Forelimb muscle (tissue), 1 donor: ENCODE results near the gene ST6GAL1. TPM values are rescaled to one million over a fixed set of nuclear protein-coding genes. Genes with fewer than 3 reads are reported as not detected.
A peak's percentile ranks its signal among the peaks of the same experiment; 100 is the strongest.
"Not testable (repeated sequence)": the region's sequence is repeated elsewhere in the genome, so short reads cannot be mapped to it uniquely, and the experiment has no call there.

ENCODE experiments used
- DNase-seq: peaks from one replicate; pipeline ENCODE4 v3.0.0-alpha.2; 2013; ENCODE audit warnings: low read depth
- polyA plus RNA-seq: library from polyadenylated mRNA; unstranded; fragments of 120-200 nt; gene quantifications from one replicate; pipeline ENCODE4 v1.2.1, GENCODE V29; 2013; ENCODE audit not compliant: insufficient read length

Gene ST6GAL1
- polyA plus RNA-seq, 1 donor: 11.9 TPM

DNA sequence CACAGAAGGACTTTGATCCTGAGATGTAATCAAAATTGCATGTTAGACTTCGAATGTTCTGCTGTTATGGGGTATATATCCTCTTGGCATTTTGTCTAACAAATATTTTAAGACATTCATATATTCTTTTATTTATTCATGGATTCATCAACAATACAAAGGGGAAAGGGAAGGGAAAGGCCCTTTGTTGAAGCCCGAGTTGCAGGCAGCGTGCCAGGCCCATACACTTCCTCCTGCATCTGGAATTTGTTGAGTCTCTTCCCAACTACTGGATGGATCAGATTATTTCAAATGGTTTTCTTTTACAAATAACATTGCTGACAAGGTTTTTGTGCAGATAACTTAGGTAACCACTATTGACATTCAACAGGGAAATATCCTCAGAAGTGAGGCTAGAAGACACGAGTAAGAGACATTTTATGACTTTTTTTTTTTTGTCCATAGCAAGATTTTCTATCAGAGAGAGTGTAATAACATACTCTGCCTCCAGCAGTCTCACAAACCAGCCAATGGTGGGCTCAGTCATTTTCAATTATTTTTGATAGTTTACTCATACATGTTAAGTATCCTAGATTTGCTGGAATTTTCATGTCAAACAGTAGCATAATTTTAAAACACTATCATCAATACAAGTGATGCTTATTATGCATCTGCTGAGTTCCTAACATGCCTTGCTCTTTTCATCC lies 114.7 kb downstream of the ST6GAL1 start:
- DNase-seq: no peak

DNA sequence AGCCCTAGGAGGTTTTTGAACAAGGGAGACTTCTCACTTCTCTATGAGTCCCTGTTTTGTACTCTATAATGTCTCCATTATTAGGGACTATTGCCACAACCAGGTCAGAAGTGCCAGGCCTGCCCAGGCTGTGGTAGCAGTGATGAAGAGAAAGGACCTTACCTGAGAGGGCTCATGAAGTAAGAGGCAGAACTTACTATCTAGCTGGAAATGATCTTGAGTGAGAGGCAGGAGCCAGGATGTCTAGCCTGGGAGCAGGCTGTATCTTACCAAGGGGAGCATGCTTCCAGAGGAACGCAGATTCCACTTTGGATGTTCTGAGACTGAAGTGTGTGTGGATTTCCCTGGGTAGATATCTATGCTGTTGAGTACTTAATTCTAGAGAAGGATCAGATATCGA lies 115.7 kb downstream of the ST6GAL1 start:
- no peak for DNase-seq

GRCh38 chr3:187049462-187050101 lies 119.3 kb downstream of the ST6GAL1 start:
- DNase-seq: no peak

DNA sequence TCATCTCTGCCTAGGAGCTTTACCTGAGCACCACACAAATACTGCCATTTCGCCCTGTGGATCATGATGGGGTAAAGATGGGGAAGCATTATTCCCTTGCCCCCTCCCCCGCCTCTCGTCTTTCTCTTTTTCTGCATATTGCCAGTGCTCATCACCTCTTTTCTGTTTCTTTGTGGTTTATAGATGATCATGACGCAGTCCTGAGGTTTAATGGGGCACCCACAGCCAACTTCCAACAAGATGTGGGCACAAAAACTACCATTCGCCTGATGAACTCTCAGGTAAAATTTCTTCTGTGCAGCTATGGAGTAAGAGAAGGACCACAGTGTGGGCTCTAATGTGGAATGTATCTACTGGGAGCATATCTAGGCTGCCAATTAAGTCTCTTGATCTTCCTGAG lies 120.7 kb downstream of the ST6GAL1 start:
- DNase-seq: no peak

DNA sequence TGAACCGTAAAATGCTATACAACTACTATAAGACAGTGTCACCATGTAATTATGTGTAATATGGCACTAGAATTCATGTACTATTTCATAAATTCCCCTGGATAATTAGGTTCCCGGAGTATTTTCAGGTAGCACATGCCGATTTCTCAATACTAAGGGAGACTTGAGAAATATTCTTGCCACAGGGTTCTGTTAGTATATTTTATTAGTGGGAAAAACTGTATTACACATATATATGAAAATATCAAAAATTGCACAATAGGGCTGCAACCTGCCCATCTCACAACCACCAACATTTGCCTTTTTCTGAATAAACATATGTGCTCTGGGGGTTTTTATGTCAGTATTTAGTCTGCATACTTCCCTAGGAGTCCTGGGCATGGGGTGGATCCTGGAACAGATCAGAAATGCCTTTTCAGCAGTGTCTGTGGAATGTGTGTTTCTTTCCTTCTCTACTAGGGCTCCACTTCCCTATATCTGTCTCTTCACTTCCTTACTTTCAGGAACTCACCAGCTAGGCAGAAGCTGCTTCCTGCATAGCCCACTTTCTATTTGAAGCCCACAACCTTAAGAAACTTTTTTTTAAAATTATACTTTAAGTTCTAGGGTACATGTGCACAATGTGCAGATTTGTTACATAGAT lies 121.5 kb downstream of the ST6GAL1 start:
- no peak for DNase-seq

DNA sequence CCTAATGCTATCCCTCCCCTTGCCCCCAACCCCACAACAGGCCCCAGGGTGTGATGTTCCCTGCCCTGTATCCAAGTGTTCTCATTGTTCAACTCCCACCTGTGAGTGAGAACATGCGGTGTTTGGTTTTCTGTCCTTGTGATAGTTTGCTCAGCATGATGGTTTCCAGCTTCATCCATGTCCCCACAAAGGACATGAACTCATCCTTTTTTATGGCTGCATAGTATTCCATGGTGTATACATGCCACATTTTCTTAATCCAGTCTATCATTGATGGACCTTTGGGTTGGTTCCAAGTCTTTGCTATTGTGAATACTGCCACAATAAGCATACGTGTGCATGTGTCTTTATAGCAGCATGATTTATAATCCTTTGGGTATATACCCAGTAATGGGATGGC lies 122.1 kb downstream of the ST6GAL1 start:
- DNase-seq: not testable (repeated sequence)

DNA sequence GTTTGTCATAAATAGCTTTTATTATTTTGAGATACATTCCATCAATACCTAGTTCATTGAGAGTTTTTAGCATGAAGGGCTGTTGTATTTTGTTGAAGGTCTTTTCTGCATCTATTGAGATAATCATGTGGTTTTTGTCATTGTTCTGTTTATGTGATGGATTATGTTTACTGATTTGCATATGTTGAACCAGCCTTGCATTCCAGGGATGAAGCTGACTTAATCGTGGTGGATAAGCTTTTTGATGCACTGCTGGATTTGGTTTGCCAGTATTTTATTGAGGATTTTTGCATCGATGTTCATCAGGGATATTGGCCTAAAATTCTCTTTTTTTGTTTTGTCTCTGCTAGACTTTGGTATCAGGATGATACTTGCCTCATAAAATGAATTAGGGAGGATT lies 124.1 kb downstream of the ST6GAL1 start:
- DNase-seq: not testable (repeated sequence)

DNA sequence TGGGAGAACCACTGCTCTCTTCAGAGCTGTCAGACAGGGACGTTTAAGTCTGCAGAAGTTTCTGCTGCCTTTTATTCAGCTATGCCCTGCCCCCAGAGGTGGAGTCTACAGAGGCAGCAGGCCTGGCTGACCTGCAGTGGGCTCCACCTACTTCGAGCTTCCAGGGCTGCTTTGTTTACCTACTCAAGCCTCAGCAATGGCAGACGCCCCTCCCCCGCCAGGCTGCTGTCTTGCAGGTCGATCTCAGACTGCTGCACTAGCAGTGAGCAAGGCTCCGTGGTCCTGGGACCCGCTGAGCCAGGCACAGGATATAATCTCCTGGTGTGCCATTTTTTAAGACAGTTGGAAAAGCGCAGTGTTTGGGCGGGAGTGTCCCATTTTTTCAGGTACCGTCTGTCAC lies 127.5 kb downstream of the ST6GAL1 start:
- not testable (repeated sequence) for DNase-seq

- no peak for DNase-seq
Observed at GRCh38 chr3:187061748-187062147, 131.4 kb downstream of the ST6GAL1 start.

- DNase-seq: no peak
Observed at GRCh38 chr3:187062526-187063177, 132.3 kb downstream of the ST6GAL1 start.

- DNase-seq: no peak
Observed at GRCh38 chr3:187063286-187064121, 133.2 kb downstream of the ST6GAL1 start.

- no peak for DNase-seq
Observed at GRCh38 chr3:187064210-187065115, 134.1 kb downstream of the ST6GAL1 start.

GRCh38 chr3:187066228-187066995 lies 136.1 kb downstream of the ST6GAL1 start:
- no peak for DNase-seq

- no peak for DNase-seq
Observed at GRCh38 chr3:187068787-187069186, 138.5 kb downstream of the ST6GAL1 start.

DNA sequence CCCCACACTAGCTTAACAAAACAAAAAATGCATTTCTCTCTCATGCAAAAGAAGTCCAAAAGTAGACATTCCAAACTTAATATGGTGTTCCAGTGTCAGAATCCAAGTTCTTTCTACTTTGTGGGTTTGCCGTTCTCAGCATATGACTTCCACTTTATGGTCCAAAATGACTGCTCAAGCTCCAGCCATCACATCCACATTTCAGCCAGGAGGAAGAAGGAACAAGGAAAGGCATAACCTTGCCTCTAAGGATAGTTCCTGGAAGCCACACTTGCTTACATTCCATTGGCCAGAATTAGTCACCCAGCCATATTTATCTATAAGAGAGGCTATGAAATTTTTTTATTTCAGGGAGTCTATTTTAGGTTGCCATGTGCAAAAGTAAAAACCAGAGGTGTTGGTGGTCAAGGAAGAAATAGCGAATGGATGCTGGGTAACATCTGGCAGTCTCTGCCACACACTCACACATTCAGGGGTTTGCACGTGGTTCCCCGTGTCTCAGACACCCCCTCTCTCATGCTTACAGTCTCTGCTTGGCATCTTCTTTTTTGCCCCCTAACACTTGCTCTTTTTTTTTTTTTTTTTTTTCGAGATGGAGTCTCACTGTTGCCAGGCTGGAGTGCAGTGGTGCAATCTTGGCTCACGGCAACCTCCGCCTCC lies 139.7 kb downstream of the ST6GAL1 start:
- no peak for DNase-seq

- DNase-seq: peak; percentile 46
Observed at GRCh38 chr3:187072102-187072501, 141.8 kb downstream of the ST6GAL1 start.

DNA sequence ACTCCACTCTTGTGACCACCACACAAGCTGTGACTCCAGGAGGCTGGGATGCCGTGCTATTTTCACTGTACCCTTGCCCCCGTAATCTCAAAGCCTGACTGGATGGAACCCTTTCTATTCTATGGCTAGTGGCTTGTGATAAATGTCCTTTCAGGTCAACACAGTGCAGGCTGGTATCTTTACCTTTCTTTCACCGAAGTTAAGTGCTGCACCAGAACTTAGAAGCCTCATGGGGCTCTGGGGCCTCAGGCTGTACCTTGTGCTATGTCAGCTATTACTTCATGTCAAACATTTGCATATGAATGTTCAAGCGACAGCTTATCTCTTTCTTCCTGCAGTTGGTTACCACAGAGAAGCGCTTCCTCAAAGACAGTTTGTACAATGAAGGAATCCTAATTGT lies 142.2 kb downstream of the ST6GAL1 start:
- DNase-seq: no peak

DNA sequence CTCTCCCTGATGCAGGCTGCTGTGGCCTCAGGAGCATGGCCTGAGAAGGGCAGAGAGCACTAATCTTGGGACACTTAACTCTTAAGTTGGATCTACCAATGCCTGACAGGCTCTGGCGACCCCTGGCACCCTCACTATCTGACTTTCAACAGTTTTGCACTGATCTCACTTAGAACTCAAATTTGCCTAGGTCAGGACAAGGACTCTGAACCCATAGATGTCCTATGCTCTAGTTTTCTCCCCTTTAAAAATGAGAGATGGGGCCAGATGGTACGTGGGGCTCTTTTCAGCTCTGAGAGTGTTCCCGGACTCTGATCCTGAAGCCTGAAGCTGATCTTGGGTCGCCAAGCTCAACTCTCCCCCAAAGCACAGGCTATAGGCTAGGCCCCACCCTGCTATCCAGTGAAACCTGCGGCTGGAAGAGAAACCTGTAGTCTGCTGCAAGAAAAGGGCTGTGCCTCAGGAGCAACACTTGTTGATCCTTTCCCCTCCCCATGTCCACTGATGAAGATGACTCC lies 143.3 kb downstream of the ST6GAL1 start:
- no peak for DNase-seq

DNA sequence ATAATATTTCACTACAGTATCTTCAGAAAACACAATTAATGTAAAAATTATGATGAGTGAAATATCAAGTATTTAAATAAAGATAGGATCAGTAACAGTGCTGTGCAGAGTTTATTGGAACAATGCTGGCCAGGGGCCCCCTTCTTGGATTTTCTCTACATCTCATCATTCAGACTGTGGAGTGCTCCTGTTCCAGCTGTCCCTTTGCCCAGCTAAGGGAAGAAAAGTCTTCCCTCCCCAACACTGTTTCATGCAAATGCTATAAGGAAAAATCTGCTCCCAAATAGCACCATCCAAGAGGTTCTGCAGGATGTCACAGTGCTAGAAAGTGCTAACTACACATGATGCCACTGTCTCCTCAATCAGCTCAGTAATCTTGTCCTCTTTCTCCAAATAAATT lies 144.5 kb downstream of the ST6GAL1 start:
- no peak for DNase-seq
